SJSA1 (cell line): ENCODE results near the gene BORCS5. TPM values are rescaled to one million over a fixed set of nuclear protein-coding genes. Genes with fewer than 3 reads are reported as not detected.
"Not testable (repeated sequence)": the region's sequence is repeated elsewhere in the genome, so short reads cannot be mapped to it uniquely, and the experiment has no call there.

Experiments
- DNase-seq, 2 experiments: peaks; one replicate each; pipeline ENCODE4 v3.0.0-alpha.2; 2015 to 2020; ENCODE audit warnings: low spot score in 2 of 2, low read depth in 1 of 2
- H3K27ac ChIP-seq: fragments of 250-450 bp; sonication (Bioruptor Pico); 2 replicates; pipeline ENCODE4 v1.5.1; 2020; ENCODE audit warnings: mild to moderate bottlenecking, moderate library complexity
- H3K27me3 ChIP-seq: fragments of 250-450 bp; sonication (Bioruptor Pico); replicated peaks from 2 replicates; pipeline ENCODE4 v1.5.1; 2020; ENCODE audit warnings: mild to moderate bottlenecking, moderate library complexity
- H3K36me3 ChIP-seq: fragments of 250-450 bp; sonication (Bioruptor Pico); 2 replicates; pipeline ENCODE4 v1.5.1; 2020; ENCODE audit warnings: mild to moderate bottlenecking
- H3K4me1 ChIP-seq: fragments of 250-450 bp; sonication (Bioruptor Pico); replicated peaks from 2 replicates; pipeline ENCODE4 v1.6.1; 2021; ENCODE audit warnings: mild to moderate bottlenecking
- H3K4me3 ChIP-seq: fragments of 250-450 bp; sonication (Bioruptor Pico); 2 replicates; pipeline ENCODE4 v1.5.1; 2020; ENCODE audit warnings: mild to moderate bottlenecking
- H3K9me3 ChIP-seq: fragments of 250-450 bp; sonication (Bioruptor Pico); replicated peaks from 2 replicates; pipeline ENCODE4 v1.5.1; 2020; ENCODE audit warnings: mild to moderate bottlenecking
- total RNA-seq: library from RNA; depleted of rRNA; stranded (reverse); fragments of >200 nt; shearing (Covaris generic); gene quantifications from 2 replicates; pipeline ENCODE4 v1.2.3, GENCODE V29; 2014

The BORCS5 gene
- total RNA-seq, 1 experiment from 2014 or later: 6.1 TPM

DNA sequence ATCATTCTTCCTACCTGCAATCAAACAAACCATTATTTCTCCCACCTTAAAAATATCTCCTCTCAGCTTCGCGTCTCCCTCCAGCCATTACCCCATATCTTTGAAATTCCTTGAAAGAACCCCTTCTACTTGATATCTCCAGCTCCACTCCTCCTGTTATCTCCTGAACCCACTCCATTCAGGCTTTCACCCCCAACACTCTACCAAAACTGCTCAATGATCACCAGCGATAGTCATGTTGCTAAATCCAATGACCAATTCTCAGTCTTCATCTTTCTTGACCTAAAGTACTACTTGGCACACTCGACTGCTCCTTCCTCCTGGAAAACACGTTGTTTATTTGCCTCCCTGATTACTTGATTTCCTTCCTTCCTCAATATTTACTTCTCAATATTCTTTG lies 135.7 kb downstream of the BORCS5 start:
- no peak for DNase-seq
- no peaks in the 10 kb centered on the region for H3K36me3 ChIP-seq

DNA sequence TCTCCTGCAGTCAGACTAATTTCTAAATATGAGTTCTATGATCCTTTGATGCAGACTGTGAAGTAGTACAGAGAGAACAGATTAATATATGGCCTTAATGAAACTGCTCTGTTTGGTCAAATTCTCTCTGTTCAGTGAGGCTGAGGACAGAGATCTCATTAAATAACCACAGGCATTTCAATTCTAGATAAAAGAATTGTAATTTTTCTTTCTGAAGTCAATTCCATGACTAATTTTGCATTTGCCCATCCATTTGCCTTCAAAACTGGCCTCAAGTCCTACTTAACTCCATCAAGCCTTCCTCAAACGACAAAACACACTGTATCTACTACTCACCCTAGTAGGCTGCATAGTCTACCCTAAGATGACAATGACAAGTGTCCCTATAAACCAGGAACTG lies 138.7 kb downstream of the BORCS5 start:
- Histone ChIP-seq H3K36me3 (no peaks in the 10 kb centered on the region), H3K4me3 (no peak overlapping the region), H3K27ac (no peak overlapping the region), H3K9me3 (no peaks in the 10 kb centered on the region), H3K27me3 (no peaks in the 10 kb centered on the region), H3K4me1 (no peaks in the 10 kb centered on the region)
- DNase-seq: no peak

More for the DNA sequence above, 135.7 kb downstream of the BORCS5 start:
- Histone ChIP-seq H3K27ac (no peak overlapping the region), H3K9me3 (no peaks in the 10 kb centered on the region), H3K4me3 (no peak overlapping the region), H3K4me1 (no peaks in the 10 kb centered on the region), H3K27me3 (no peaks in the 10 kb centered on the region)

DNA sequence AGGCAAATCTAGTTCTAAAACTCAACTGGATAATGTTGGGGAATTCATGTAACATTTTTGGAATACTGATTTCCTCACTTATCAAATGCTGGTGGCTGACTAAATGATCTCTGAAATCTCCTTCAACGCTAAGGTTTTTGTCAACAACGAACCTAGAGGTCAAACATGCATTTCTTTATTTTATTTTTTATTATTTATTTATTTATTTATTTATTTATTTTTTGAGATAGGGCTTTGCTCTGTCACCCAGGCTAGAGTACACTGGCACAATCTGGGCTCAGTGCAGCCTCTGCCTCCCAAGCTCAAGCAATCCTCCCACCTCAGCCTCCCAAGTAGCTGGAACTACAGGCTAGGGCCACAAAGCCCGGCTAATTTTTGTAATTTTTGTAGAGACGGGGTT lies 141.3 kb downstream of the BORCS5 start:
- H3K4me1 ChIP-seq: no peaks in the 10 kb centered on the region
- H3K27me3 ChIP-seq: no peaks in the 10 kb centered on the region
- H3K36me3 ChIP-seq: no peaks in the 10 kb centered on the region
- no peak overlapping the region for H3K27ac ChIP-seq
- no peaks in the 10 kb centered on the region for H3K9me3 ChIP-seq
- no peak for DNase-seq
- H3K4me3 ChIP-seq: no peak overlapping the region

DNA sequence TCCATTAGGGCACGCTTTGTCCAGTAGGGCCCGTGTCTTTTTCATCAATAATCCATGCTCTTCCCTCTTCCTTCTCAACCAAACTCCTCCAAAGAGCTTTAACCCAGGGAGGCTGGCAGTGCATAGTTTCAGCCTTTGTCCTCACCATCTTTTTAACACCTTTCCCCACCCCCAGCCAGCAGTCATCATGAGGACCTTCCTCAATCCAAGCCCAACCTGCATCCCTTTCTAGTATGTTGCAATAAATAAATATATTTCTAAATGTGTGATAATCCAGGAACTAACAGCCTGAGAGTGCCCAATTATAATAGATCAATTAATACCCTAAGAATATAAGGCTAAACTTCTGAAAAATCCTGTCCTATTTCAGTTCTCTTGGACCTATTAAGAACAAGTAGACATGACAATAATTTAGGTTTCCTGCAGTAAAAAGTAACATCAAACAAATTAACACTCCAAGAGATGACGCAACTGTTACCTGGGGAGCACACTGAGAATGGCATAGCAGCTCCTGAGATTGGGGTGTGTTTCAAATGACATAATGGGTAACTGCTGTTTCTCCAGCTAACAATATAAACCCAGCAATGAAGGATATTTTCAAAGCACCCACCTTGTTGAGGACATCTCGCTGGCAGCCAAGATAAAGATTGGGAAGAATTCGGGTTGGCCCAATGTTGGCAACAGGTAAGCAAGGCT lies 143.2 kb downstream of the BORCS5 start:
- DNase-seq: no peak
- Histone ChIP-seq H3K27me3 (no peaks in the 10 kb centered on the region), H3K27ac (no peak overlapping the region), H3K9me3 (no peaks in the 10 kb centered on the region), H3K4me1 (peaks cover 1% of the 10 kb centered on the region), H3K36me3 (no peaks in the 10 kb centered on the region), H3K4me3 (no peak overlapping the region)

DNA sequence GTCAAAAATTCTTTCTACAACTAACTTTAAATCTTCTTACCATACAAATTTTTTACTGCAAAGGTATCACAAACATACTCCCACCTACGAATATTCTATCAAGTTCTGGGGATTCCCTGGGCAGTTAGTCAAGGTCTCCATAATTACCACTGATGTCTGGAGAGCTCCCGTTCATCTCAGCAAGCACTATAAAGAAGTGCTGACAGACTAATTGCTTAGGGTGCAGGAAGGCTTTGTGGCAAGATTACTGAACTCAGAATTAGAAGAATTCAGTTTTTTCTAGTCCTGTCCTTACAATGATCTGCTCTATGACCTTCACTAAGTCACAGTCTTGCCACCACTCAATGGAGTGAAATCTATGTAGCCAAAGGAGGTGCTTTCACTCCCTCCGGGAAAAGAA lies 144.2 kb downstream of the BORCS5 start:
- Histone ChIP-seq H3K4me3 (no peak overlapping the region), H3K36me3 (no peaks in the 10 kb centered on the region), H3K4me1 (peaks cover 12% of the 10 kb centered on the region), H3K27ac (no peak overlapping the region), H3K27me3 (no peaks in the 10 kb centered on the region), H3K9me3 (no peaks in the 10 kb centered on the region)
- no peak for DNase-seq

DNA sequence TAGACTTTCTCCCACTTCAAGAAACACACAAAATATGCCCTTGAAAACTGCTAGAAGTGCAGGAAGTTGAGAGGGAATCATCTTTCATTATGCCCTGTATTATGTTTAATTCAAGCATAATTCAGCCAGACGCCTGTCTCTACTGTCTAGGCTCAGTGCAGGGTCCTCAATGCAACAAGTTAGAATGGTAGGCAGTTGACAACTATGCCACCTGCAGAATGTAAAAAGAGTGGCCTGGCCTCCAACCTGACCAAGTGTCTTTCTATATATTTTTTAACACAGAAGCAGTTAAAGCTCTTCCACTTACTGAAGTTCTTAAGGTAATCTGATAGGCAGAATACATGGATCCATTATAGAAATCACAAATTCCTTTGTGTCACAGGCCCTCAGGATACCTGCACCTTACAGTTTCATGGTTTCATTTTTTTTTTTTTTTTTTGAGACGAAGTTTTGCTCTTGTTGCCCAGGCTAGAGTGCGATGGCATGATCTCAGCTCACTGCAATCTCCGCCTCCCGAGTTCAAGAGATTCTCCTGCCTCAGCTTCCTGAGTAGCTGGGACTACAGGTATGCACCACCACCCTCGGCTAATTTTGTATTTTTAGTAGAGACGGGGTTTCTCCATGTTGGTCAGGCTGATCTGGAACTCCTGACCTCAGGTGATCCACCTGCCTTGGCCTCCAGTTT lies 145.4 kb downstream of the BORCS5 start:
- not testable (repeated sequence) for H3K9me3 ChIP-seq, H3K36me3 ChIP-seq, H3K4me3 ChIP-seq, H3K27ac ChIP-seq, H3K27me3 ChIP-seq, DNase-seq
- H3K4me1 ChIP-seq: peaks cover 23% of the 10 kb centered on the region

DNA sequence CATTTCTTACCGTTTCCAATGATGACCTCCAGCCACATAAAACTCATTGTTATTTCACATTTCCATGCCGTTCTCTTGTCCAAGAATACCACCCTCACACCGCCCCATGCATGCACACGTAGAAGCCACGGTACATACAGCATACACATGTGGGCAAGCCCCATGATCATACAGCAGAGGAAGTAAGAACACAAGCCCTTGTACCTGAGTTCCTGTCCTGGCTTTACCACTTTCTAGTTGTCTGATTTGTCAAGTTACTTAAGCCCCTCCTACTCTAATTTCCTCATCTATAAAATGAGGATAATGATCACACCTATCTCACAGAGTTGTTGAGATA lies 145.9 kb downstream of the BORCS5 start:
- no peaks in the 10 kb centered on the region for H3K36me3 ChIP-seq
- H3K4me1 ChIP-seq: peaks cover 25% of the 10 kb centered on the region
- H3K4me3 ChIP-seq: no peak overlapping the region
- H3K27me3 ChIP-seq: no peaks in the 10 kb centered on the region
- H3K9me3 ChIP-seq: no peaks in the 10 kb centered on the region
- no peak overlapping the region for H3K27ac ChIP-seq
- DNase-seq: no peak

DNA sequence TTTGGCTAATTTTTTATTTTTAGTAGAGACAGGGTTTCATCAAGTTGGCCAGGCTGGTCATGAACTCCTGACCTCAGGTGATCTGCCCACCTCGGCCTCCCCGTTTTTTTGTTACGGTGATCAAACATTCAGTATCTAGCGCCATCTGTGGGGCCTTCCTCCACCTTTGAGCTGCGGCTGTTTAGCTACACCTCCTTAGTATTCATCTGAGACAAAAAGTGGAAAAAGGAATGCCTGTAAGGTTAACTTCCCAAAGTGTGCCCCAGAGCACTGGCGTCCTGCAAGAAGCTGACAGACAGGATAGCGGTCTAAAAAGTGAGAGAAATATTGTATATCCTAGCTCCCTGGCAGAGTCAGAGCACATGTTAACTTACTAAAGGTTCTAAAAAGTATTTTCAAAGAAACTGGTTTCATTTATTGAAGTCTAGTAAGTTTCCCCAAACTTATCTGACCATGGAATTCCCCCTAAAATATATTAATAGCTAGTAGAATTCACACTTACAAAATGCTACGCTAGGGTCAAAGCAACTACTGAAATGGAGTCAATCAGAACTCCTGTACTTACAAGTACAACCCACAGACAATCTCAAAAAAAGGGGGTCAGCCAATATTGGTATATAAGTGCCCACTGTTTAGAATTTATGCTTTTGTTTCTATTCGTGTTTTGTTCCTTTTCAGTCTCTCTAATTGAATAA lies 146.7 kb downstream of the BORCS5 start:
- no peaks in the 10 kb centered on the region for H3K36me3 ChIP-seq
- no peaks in the 10 kb centered on the region for H3K27me3 ChIP-seq
- no peak for DNase-seq
- H3K4me1 ChIP-seq: peaks cover 25% of the 10 kb centered on the region
- H3K9me3 ChIP-seq: no peaks in the 10 kb centered on the region
- no peak overlapping the region for H3K27ac ChIP-seq
- H3K4me3 ChIP-seq: no peak overlapping the region

DNA sequence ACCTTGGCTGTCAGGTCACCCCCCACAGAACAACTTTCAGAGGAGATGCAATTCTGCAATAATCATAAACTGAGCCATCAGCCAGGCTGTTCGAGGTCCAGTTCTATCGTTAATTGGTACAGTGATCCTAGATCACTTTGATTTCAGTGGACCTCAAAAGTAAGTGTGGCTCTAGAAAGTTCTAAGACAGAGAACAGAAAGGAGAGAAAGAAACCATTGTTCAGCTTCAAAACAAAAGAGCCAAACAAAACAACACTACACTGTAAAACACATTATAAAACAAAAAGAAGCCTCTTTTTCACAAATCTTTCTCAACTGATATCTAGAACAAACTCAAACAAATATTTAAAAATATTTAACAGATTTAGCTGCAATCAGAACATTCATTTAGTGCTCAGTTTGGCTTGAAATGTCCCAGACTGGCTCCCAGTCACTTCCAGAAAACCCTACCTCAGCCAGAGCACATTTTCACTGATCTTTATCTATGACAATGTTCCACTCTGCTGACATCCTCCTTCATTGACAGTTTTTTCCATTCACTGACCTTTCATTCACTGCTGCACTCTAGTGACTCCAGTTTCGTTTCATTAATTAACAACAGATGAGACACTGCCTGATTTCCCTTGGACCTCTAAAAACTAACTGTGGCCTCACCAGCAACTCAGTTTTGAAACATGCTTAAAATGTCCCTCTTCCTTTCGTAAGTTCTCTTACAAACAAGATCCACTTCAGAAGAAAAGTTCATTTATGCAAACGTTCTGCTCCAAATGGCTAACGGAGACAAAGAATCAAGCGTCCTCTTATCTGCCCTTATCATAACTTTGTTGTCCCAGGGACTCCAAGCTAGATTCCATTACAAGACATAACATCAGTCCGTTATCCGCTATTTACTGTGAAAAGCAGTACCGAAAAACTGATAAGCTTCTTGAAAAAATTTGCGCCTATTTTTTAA lies 148.9 kb downstream of the BORCS5 start:
- no peaks in the 10 kb centered on the region for H3K9me3 ChIP-seq
- DNase-seq: peak in 1 of 2 experiments; percentile 52

DNA sequence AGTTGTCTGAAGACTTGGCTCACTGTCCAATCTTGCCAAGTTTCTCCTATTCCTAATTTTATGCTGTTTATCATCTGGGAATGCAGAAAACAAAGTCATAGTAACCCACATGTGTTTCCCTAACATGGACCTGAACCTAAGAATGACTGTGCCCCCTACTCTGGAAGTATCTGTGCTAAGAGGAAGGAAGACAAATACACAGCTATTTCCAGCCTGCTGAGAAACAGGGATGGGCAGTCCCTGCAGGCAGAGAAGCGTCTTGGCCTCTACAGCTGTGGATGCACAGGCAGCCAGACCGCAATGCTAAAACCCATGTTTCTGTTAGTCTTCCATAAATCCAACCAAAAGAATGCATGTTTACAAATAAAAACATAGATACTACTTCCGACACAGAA lies 149.6 kb downstream of the BORCS5 start:
- Histone ChIP-seq H3K4me3 (no peak overlapping the region), H3K4me1 (peaks cover 25% of the 10 kb centered on the region)

More for the DNA sequence above, 148.9 kb downstream of the BORCS5 start:
- no peaks in the 10 kb centered on the region for H3K36me3 ChIP-seq
- H3K4me1 ChIP-seq: peaks cover 25% of the 10 kb centered on the region
- peak overlapping the region; percentile 8; the same call in 1 of the 2 replicates for H3K4me3 ChIP-seq
- H3K27ac ChIP-seq: peak overlapping the region; percentile 32
- no peaks in the 10 kb centered on the region for H3K27me3 ChIP-seq

DNA sequence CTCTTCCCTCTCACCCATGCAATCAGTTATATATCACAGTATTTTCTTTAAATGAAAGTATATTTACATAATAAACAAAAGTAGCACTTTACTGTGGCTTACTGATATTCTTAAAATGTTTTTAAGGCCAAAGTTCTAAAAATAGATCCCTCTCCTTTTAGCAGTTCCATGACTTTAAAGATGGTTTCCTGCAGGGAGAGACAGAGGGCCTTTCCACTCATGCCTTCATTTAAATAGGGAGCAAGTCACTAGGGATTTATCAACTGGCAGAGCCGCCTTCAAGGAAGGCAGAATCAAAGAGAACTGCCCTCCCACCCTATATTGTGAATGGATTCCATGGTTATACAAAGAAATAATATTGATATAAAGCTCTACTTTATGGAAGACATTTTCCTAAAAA lies 150.2 kb downstream of the BORCS5 start:
- no peak overlapping the region for H3K4me3 ChIP-seq

More for the DNA sequence above, 149.6 kb downstream of the BORCS5 start:
- peak in 1 of 2 experiments; percentile 44 for DNase-seq
- Histone ChIP-seq H3K36me3 (no peaks in the 10 kb centered on the region), H3K27me3 (no peaks in the 10 kb centered on the region), H3K27ac (peak overlapping the region; percentile 32), H3K9me3 (no peaks in the 10 kb centered on the region)

DNA sequence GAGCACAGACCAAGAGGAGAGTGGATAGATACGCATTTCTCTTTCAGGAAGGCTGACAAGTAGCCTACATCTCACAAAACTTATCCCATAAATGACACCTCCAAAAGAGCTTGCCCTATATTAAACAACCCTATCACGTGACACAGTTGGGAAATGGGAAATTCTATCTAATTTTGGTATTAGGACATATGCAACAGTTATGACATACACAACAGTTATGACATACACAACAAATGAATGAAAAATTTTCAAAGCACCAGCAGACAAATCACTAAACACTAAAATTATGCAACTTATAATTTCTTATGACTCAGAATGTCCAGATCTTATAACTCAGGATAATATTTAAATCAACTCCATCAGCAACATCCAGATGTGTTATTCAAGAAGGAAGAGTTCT lies 151.7 kb downstream of the BORCS5 start:
- DNase-seq: no peak
- Histone ChIP-seq H3K27me3 (no peaks in the 10 kb centered on the region), H3K9me3 (no peaks in the 10 kb centered on the region), H3K36me3 (no peaks in the 10 kb centered on the region), H3K27ac (no peak overlapping the region), H3K4me3 (no peak overlapping the region), H3K4me1 (peaks cover 25% of the 10 kb centered on the region)

More for the DNA sequence above, 150.2 kb downstream of the BORCS5 start:
- Histone ChIP-seq H3K9me3 (no peaks in the 10 kb centered on the region), H3K27ac (no peak overlapping the region), H3K27me3 (no peaks in the 10 kb centered on the region), H3K36me3 (no peaks in the 10 kb centered on the region), H3K4me1 (peaks cover 25% of the 10 kb centered on the region)
- no peak for DNase-seq

DNA sequence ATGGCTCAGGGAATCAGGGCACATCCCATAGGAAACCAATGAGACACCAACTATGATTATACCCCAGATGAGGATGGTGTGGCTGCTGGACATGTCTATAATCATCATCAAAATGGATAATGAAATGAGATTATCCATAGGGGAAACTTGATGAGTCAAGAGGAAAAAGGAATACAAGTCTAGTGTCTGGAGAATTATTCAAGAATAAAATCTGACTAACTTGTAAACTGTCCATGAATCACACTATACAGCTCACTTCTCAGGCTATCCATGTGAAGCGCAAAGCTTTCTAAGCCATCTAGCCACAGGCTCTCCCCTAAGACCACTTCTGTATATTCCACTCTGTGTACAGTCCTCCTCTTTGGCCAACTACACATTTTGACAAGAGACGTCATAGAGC lies 153.3 kb downstream of the BORCS5 start:
- no peak for DNase-seq

More for the DNA sequence above, 153.3 kb downstream of the BORCS5 start:
- Histone ChIP-seq H3K4me3 (no peak overlapping the region), H3K9me3 (no peaks in the 10 kb centered on the region), H3K4me1 (peaks cover 23% of the 10 kb centered on the region), H3K36me3 (no peaks in the 10 kb centered on the region), H3K27me3 (no peaks in the 10 kb centered on the region), H3K27ac (no peak overlapping the region)
